ENCODE data around the gene PLXDC1.
A peak's percentile ranks its signal among the peaks of the same experiment; 100 is the strongest.
"Not testable (repeated sequence)": the region's sequence is repeated elsewhere in the genome, so short reads cannot be mapped to it uniquely, and the experiment has no call there.

The PLXDC1 gene

DNA sequence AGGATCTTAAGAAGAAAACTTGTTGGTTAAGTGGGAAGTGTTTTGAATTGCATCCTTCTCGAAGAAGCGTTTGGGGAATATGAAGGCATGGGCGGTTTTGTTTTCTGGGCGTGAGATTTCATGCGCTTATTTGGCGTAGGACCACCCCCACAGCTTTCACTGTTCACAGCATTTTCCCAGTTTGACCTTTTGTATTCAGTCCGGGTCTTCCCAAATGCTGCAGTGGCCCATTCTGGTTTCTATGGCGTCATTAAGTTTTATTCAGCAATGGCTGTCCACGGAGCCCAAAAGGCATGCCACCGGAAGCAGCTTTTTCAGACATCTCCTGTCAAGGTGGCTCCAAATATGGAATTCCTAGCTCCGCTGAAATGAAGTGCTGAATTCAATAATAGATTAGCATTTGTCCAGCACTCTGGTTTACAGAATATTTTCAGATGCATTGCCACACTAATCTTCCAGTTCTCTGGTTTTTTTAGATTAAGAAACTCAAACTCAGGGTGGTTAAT, 93.7 kb downstream of the PLXDC1 start:
- DNase-seq = no peak

DNA sequence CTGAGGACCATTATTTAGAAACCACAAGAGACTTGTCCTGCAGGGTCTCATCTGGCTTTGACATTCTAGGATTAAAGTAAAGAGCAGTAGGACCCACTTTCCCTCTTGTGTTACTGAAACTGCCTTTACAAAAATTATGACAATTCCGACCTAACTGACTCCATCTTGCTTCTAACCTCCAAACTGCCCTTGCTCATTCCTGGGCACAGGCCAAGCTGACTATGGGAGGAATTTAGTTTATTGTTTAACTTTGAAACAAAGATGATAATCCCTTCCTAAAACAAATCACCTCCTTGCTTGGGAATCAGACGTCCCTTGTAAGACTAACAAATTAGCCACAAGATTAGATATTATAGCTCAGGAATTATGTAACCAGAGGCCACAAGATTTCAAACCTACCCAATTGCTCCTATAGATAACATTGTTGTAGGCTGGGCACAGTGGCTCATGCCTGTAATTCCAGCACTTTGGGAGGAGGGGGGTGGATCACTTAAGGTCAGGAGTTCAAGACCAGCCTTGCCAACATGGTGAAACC, 97.3 kb downstream of the PLXDC1 start:
- DNase-seq = no peak

GRCh38 chr17:39052423-39052822, 99.0 kb downstream of the PLXDC1 start:
- not testable (repeated sequence) for DNase-seq

DNA sequence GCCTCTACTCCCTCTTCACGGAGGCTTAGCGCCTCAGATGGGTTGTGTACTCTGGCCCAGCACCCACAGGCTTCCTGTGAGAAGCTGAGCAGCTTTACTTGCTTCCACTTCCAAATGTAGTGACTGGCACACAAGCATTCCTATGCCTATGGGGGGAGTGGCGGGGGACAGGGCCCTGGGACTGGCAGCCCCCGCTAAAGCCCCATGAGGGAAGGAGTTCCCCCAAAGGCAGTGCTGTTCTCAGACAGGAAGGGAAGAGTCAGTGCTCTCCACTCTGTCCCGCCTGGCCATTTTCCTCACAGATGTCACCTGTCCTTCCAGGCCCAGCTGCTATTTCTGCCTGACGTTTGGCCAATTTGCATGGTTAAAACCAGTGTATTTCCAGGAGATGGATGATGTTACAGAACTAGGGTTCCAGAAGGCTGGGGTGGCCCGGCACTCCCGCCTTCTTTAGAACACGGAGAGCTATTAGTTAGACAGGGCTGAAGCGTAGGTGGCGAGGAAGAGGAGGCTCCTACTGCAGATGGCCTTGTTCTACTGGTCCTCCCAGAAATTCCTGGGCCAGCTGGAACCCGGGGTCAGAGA, 100.3 kb downstream of the PLXDC1 start:
- DNase-seq = no peak

DNA sequence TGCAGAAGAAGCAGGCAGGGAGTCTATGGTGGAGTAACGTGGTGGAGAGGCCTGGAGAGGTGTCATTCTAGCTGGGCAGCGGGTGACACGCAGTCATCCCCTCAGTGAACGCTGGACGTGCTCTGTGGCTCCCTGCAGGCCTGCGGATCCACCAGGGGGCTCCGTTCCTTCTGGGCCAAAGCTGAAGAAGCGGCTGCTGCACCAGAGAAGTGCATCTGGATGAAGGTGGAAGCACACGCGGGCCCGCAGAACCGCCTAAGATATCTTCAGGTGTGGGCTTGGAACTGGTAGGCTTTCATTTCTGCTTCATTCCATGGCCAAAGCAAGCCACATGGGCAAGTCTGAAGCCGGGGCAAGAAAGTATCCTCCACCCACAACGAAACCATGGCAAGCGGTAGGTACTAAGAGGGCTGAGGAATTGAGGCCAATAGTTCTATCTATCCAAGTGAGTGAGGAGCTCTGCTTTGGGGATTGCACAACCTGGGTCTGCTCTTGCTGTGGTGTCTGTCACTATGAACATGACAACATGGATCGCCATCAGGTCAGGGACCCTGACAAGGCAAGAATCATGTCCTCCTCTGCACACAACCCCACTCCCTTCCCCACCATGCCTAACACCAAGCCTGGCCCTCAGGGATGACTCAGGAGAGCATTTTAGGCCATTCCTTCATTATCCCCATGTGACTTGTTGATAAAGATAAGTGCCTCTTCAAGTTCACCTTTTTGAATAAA, 105.3 kb downstream of the PLXDC1 start:
- DNase-seq = no peak

DNA sequence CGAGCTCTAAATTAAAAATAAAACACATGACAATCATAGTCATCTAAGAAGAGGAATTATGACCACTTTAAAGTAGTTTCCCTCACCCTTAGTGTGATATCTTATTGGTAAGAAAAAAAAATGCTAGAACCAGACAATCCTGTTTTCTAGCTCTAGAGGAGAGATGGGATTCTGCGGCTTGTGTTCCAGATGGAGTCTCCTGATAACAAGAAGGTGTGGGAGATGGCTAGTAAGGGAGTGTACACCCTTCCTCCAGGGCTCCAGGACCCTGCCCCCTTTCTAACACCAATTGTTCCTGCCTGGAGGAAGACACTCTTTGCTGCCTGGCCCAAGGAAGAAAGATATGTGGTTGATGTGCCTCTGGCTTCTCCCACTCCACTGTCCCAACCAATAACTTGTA, 115.4 kb downstream of the PLXDC1 start:
- no peak for DNase-seq

DNA sequence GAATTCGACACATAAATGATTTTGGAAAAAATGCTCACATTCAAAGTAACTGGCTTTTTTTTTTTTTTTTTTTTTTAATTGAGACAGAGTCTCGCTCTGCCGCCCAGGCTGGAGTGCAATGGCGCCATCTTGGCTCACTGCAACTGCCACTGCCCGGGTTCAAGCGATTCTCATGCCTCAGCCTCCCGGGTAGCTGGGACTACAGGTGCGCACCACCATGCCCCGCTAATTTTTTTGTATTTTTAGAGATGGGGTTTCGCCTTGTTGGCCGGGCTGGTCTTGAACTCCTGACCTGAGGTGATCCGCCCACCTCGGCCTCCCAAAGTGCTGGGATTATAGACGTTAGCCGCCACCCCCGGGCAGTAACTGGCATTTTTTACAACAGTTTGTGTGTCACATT, 115.9 kb downstream of the PLXDC1 start:
- not testable (repeated sequence) for DNase-seq

DNA sequence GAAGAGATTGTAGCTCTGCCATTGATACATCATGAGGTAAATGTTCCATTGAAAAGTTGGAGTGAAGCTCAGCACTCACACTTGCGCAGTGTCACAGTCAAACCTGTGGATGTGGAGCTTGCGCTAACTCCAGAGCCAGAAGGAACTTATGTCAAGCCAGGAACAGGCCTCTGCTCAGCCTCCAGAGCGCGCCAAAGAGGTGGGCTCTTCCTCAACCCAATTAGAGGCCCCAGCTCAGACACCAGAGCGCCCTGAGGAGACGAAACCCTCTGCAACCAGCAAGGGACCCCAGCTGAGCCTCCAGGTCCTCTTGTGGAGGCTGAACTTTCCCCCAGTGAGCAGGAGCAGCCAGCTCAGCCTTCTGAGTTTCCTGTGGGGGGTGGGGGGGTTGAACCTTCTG, 122.7 kb downstream of the PLXDC1 start:
- DNase-seq = no peak

GRCh38 chr17:39027455-39028035, 123.9 kb downstream of the PLXDC1 start:
- DNase-seq = no peak

DNA sequence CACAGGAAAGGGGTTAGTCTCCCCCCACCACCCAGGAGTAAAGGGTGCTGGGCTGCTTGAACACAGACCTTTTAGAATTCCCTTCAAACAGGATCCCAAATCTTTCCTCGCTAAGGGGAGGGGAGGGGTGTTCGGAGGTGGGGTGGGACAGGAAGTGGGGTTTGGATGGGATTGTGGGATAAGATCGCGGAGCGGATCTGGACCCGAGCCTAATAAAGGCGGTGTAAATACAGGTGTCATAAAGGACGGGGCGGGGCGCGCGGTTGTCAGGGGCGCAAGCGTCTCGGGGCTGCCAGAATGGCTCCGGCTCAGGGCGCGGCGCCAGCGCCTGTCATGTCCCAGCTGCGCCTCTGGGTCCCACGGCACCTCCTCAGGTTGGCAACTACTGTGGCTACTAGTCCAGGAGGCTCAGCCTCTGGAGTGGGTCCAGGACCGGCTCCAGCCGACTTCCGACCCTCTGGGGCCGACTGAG, 124.4 kb downstream of the PLXDC1 start:
- DNase-seq = no peak

GRCh38 chr17:39026346-39026745, 125.1 kb downstream of the PLXDC1 start:
- DNase-seq = not testable (repeated sequence)

GRCh38 chr17:39022924-39023323, 128.5 kb downstream of the PLXDC1 start:
- no peak for DNase-seq

GRCh38 chr17:39020037-39020436, 131.4 kb downstream of the PLXDC1 start:
- DNase-seq = not testable (repeated sequence)

GRCh38 chr17:39018267-39019134, 132.9 kb downstream of the PLXDC1 start:
- peak; percentile 25 for DNase-seq

- peak; percentile 46 for DNase-seq
Measured at GRCh38 chr17:39016193-39017153, 135.0 kb downstream of the PLXDC1 start.

DNA sequence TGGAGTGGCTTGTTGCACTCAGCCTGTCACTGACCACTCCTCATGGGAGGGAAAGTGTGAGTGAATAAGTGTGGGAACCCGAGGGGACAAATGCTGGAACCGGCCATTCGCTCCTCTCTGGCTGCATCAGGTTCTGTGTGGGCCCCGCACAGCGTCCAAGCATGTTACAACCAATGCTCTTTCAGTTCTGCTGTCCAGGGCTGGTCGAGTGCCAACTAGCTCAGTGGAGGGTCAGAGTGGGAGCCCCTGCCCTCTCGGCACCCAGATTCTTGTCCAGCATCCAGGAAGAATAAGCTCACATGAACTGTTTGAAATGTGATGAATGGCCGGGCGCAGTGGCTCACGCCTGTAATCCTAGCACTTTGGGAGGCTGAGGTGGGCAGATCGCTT, 135.9 kb downstream of the PLXDC1 start:
- no peak for DNase-seq

DNA sequence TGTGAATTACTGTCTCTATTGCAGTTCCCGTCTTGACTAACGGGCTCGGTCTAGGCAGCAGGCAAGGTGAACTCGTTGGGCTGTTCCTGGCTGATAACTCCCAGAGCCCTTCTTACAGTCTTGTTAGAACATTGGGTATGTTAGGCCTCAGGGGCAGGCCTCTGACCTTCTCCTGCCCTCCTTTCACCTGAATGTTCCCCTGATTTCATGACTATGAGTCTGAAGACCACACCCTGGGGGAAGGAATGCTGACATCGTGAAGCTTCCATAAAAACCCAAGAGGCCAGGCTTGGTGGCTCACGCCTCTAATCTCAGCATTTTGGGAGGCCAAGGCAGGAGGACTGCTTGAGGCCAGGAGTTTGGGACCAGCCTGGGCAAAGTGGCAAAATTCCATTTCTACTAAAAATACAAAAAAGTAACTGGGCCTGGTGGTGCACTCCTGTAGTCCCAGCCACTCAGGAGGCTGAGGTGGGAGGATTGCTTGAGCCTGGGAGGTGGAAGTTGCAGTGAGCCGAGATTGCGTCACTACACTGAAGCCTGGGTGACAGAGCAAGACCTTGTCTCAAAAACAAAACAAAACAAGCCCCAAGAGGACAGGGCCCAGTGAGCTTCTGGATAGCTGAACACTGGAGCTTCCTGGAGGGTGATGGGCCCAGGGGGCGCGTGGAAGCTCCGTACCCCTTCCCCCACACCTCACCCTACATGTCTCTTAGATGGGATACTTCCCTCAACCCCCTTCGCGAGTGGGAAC, 136.5 kb downstream of the PLXDC1 start:
- no peak for DNase-seq

DNA sequence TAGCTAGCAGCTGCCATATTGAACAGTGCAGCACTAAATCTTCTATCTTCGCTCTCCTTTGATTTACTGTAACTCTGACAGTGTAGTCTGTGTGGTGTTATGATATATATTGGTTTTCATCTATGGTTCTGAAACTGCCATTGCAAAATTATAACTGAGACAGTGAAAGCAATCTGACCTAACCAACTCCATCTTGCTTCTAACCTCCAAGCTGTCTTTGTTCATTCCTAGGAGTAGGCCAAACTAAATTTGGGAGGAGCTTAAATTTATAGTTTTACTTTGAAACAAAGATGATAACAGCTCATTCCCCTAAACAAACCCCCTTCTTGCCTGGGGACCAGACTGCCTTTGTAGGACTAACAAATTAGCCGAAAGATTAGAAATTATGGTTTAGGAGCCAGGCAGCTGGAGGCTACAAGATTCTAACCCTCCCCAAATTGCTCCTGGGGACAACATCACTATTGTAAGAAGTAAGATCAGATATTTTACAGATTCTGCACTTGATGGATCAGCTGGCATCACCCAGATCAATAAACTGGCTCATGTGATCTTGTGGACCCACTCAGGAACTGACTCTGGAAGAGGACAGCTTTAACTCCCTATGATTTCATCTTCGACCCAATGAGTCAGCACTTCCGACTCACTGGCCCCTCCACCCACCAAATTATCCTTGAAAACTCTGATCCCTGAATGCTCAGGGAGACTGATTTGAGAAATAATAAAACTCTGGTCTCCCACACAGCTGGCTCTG, 137.2 kb downstream of the PLXDC1 start:
- DNase-seq = peak; percentile 60
